A549 treated with CpdA at 1 μM for 4 hours (cell line): ENCODE results near the gene EBLN2. TPM values are rescaled to one million over a fixed set of nuclear protein-coding genes. Genes with fewer than 3 reads are reported as not detected.

Experiments used
- total RNA-seq: library from RNA; stranded (reverse); fragments of 200-300 nt; extraction: Qiagen RNA extraction; gene quantifications from 5 replicates; pipeline ENCODE4 v1.2.3, GENCODE V29; 2022; ENCODE audit warnings: low read depth

Gene EBLN2
- 0.31 to 0.55 TPM (median 0.53 TPM) in 5 replicates for total RNA-seq

DNA sequence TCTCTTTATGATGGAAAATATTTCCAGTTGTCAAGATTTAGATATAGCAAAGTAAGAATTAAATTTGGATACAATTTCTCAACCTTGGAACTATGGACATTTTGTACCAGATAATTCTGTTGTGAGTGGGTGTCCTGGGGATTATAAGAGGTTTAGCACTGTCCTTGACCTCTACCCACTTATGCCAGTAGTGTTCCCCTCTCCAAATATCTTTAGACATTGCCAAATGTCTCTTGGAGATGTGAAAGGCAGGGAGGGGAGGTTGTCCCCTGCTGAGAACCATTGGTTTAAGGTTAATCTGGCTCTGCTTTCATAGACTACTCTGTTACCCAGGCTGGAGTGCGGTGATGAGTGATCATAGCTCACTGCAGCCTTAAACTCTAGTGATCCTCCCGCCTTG is at the start of gene EBLN2:
Gene EBLN2 (plus strand): TSS at position 244 of the 400 bp plus-strand sequence. CDS start 423 bp downstream, outside the sequence.

Other genes with a start within 250 kb of the EBLN2 start
- gene SHQ1, start 213.2 kb upstream of the EBLN2 start, total RNA-seq = 18.7 to 19.7 TPM (median 19.0 TPM) in 5 replicates
- gene GXYLT2, start 173.6 kb upstream of the EBLN2 start, total RNA-seq = 1.4 to 2.9 TPM (median 1.8 TPM) in 5 replicates
- gene PPP4R2, start 64.8 kb upstream of the EBLN2 start, total RNA-seq = 28.6 to 47.3 TPM (median 41.5 TPM) in 5 replicates